Spinal cord (tissue), 10 donors: ENCODE measurements around the gene KCND3. TPM values are rescaled to one million over a fixed set of nuclear protein-coding genes. Genes with fewer than 3 reads are reported as not detected.

ENCODE experiments used
- DNase-seq, 6 donors: peaks; one replicate each; pipeline versions ENCODE4 v3.0.0 to v3.0.0-alpha.2; 2013 to 2015; ENCODE audit warnings: low spot score in 6 of 6, low read depth in 4 of 6
- H3K27ac ChIP-seq: one replicate; pipeline ENCODE4 v1.5.1; 2013; ENCODE audit warnings: low read depth, low read length, control low read depth
- H3K27me3 ChIP-seq: one replicate; pipeline ENCODE4 v1.6.1; 2013; ENCODE audit warnings: low read length; ENCODE audit not compliant: control insufficient read depth, insufficient read depth
- H3K36me3 ChIP-seq: one replicate; pipeline ENCODE4 v1.6.1; 2013; ENCODE audit warnings: low read length; ENCODE audit not compliant: control insufficient read depth, insufficient read depth
- H3K4me1 ChIP-seq: one replicate; pipeline ENCODE4 v1.6.1; 2013; ENCODE audit warnings: low read length; ENCODE audit not compliant: control insufficient read depth, insufficient read depth
- H3K4me3 ChIP-seq: one replicate; pipeline ENCODE4 v1.5.1; 2013; ENCODE audit warnings: low read depth, low read length, control low read depth
- H3K9me3 ChIP-seq: one replicate; pipeline ENCODE4 v1.6.1; 2013; ENCODE audit warnings: low read length; ENCODE audit not compliant: control insufficient read depth, insufficient read depth
- WGBS: methylation state at CpG from one replicate; pipeline ENCODE4 v1.1.5; 2013; ENCODE audit warnings: missing lambda C conversion rate; ENCODE audit not compliant: insufficient coverage; 5-methylcytosine and 5-hydroxymethylcytosine counted together
- polyA plus RNA-seq, 2 donors: library from polyadenylated mRNA; unstranded; fragments of 120-200 nt; gene quantifications; one replicate each; pipeline ENCODE4 v1.2.1, GENCODE V29; 2013; ENCODE audit not compliant: insufficient read length in 2 of 2
- total RNA-seq, 2 donors: library from RNA; depleted of rRNA in 1 of 2; stranded (reverse); fragments of 120-200 nt in 1 of 2; fragments of >200 nt in 1 of 2; gene quantifications; one replicate each; pipeline versions ENCODE4 v1.2.3 to v1.2.4, GENCODE V29; 2013 to 2014
- donor health status: healthy.

KCND3 gene
- total and polyA plus RNA-seq, 4 donors: 9.5 to 35.8 (median 23.3) TPM

GRCh38 chr1:111770916-111771315, 218.6 kb downstream of the KCND3 start:
- H3K36me3 ChIP-seq: peaks cover 8% of the 10 kb centered on the region

DNA sequence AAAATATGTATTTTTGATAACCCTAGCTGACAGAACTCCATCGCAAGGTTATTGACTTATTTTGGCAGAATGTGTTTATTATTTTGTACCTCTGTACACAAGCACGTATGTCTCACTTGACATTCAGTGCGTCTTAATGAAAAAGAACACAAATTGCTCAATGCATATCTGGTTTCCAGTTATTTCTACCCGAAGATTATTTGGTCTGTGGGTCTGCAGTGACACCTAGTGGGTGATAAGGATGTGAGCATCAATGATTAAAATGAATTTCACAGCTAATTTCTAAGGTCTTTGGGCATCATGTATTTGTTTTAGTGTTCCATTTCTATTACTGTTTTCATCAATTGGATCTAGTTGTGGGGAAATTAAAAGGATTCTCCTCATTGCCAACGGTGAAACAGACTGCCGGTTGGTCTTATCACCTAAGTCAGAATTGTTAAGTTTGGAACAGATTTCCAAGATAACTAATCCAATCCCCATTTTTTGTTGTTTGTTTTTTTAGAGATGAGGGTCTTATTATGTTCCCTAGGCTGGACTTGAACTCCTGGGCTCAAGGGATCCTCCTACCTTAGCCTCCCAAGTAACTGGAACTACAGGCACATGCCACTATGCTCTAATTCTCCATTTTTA, 219.8 kb downstream of the KCND3 start:
- H3K9me3 ChIP-seq: no peaks in the 10 kb centered on the region
- peak in 5 of 6 donors; percentile 42 to 90 (median 52) for DNase-seq
- no peak overlapping the region for H3K4me3 ChIP-seq
- H3K27ac ChIP-seq: no peak overlapping the region
- H3K4me1 ChIP-seq: no peaks in the 10 kb centered on the region
- peaks cover 7% of the 10 kb centered on the region for H3K36me3 ChIP-seq
- H3K27me3 ChIP-seq: no peaks in the 10 kb centered on the region
- no CpG with 5 or more reads among the region's 6 CpGs for WGBS

More at GRCh38 chr1:111770916-111771315, 218.6 kb downstream of the KCND3 start:
- DNase-seq: no peak
- Histone ChIP-seq H3K27me3 (no peaks in the 10 kb centered on the region), H3K4me3 (no peak overlapping the region), H3K4me1 (peaks cover 2% of the 10 kb centered on the region), H3K27ac (no peak overlapping the region), H3K9me3 (no peaks in the 10 kb centered on the region)
- WGBS: no CpG with 5 or more reads among the region's 4 CpGs

DNA sequence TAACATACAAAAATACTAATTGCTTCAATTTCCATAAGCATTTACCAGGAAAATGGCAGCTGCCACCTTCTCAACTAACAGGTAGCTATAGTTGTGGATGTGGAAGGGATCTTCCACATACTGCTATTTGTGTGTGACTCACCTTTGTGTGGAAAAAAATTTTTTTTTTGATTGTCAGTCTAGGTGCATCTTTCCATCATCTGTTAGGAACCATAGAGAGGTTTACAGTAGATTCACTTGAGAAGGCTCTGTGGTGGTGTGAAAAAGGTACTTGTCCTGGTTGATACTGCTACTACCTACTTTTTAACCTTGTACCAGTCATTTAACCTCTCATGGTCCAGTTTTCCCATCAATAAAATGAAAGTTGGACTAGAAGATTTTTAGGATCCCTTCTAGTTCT, 220.8 kb downstream of the KCND3 start:
- DNase-seq: no peak
- no peaks in the 10 kb centered on the region for H3K27me3 ChIP-seq
- no peak overlapping the region for H3K4me3 ChIP-seq
- H3K4me1 ChIP-seq: no peaks in the 10 kb centered on the region
- H3K27ac ChIP-seq: no peak overlapping the region
- H3K9me3 ChIP-seq: no peaks in the 10 kb centered on the region
- H3K36me3 ChIP-seq: peaks cover 12% of the 10 kb centered on the region

- Histone ChIP-seq H3K4me3 (no peak overlapping the region), H3K4me1 (no peaks in the 10 kb centered on the region), H3K36me3 (peaks cover 17% of the 10 kb centered on the region), H3K27ac (no peak overlapping the region), H3K27me3 (no peaks in the 10 kb centered on the region), H3K9me3 (no peaks in the 10 kb centered on the region)
- DNase-seq: no peak
Observed at GRCh38 chr1:111768023-111768422, 221.4 kb downstream of the KCND3 start.

DNA sequence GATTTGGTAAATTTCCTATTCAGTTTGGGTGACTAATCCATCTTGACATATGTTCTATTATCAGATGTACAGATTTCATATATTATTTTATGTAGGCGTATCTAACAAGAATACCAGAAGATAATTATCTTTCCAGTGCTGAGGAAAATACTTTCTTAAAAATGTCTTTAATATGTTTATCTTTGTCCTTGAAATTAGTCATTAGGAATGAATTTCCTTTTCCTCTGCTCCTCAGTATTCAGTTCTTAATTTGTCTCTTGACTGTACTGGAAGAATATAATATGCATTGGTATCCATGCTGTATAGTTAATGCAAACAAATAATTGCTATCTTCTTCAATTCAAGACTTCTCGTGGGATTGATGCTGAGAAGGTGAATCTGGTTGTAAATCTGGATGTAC, 227.1 kb downstream of the KCND3 start:
- no CpG with 5 or more reads among the region's 2 CpGs for WGBS
- no peak overlapping the region for H3K4me3 ChIP-seq
- no peaks in the 10 kb centered on the region for H3K27me3 ChIP-seq
- H3K4me1 ChIP-seq: no peaks in the 10 kb centered on the region
- no peaks in the 10 kb centered on the region for H3K9me3 ChIP-seq
- H3K27ac ChIP-seq: no peak overlapping the region
- DNase-seq: no peak
- peaks cover 17% of the 10 kb centered on the region for H3K36me3 ChIP-seq

DNA sequence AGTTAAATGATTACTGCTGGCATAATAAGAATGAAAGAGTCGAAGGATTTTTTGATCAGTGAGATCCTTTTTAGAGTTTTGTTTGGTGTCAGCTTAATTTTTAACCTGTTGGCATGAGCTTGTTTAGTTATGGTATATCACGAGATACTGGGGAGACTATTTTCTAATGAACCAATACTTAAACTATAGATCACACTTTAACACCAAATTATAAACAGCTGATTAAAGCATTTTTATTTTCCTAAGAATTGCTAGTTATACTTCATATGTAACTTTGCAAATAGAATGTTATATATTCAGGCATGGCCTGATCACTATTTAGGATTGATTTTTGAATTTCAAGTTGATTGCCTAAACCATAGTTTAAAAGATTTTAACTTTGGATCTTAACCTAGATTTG, 227.8 kb downstream of the KCND3 start:
- H3K36me3 ChIP-seq: peaks cover 17% of the 10 kb centered on the region

DNA sequence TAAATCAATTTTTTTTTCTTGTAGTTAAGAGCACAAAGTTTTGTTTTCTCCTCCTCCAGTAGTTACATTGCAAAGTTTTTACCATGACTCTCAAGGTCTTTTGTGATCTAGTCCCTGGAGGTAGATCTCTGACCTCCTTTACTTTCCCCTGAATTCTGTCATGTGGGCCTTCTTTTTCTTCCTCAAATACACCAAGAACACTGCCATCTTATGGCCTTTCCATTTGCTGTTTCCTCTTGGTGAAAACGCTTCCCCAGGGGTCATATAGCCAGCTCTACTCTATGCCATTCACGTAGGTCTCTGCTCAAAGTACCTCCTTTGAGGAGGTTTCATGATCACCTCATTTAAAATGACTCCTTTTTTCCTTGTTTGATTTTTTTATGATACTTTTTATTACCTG, 231.1 kb downstream of the KCND3 start:
- H3K27me3 ChIP-seq: no peaks in the 10 kb centered on the region
- no peaks in the 10 kb centered on the region for H3K9me3 ChIP-seq
- H3K4me3 ChIP-seq: no peak overlapping the region
- H3K36me3 ChIP-seq: peaks cover 4% of the 10 kb centered on the region
- 30% methylated on average over 1 of the region's 2 CpGs for WGBS
- H3K27ac ChIP-seq: no peak overlapping the region
- H3K4me1 ChIP-seq: peaks cover 11% of the 10 kb centered on the region
- no peak for DNase-seq

More for the DNA sequence above, 227.8 kb downstream of the KCND3 start:
- peaks cover 3% of the 10 kb centered on the region for H3K4me1 ChIP-seq
- H3K4me3 ChIP-seq: no peak overlapping the region
- H3K27ac ChIP-seq: no peak overlapping the region
- WGBS: no CpG with 5 or more reads among the region's 2 CpGs
- DNase-seq: no peak
- H3K27me3 ChIP-seq: no peaks in the 10 kb centered on the region
- H3K9me3 ChIP-seq: no peaks in the 10 kb centered on the region

- Histone ChIP-seq H3K4me1 (peaks cover 11% of the 10 kb centered on the region), H3K27me3 (no peaks in the 10 kb centered on the region), H3K36me3 (no peaks in the 10 kb centered on the region), H3K4me3 (peak overlapping the region; percentile 95), H3K27ac (peak overlapping the region; percentile 97), H3K9me3 (no peaks in the 10 kb centered on the region)
- under 1% methylated on average over 32 of the region's 35 CpGs for WGBS
- DNase-seq: no peak
Observed at GRCh38 chr1:111756124-111756513, 233.3 kb downstream of the KCND3 start.

DNA sequence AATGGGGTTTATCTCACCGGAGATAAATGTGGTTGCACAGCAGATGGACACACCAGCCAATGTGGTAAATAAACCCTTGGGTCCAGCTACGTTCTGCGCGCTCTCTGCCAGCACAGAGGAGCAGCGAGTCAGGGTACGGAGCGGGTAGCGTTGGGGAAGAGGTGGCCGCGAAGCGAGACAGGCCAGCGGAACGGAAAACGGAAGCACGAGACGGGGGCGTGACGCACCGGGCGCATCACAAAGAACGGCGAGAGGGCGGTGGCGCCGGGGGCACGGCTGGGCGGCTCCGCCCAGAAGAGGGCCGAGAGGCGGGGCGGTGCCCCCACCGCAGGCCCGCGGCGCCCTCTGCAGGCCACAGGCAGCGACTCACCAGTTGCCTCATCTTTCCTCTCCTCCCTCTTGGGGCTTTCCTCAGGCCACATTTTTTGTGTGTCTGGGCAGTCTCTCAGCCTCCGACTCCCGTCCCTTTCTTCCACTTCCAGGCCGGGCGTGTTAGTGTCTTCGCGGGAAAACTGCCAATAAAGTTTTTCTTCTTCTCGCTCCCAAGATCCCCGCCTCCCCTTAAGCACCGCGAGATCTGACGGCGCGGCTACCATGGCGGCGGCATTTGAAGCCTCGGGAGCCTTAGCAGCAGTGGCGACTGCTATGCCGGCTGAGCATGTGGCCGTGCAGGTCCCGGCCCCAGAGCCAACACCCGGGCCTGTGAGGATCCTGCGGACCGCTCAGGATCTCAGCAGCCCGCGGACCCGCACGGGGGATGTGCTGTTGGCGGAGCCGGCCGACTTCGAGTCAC, 233.9 kb downstream of the KCND3 start, which contains the start of gene DDX20:
Gene DDX20, plus strand, starts transcription at position 571 of the 793 bp plus-strand sequence. Its CDS starts 24 bp downstream, at position 595.
- Histone ChIP-seq H3K36me3 (no peaks in the 10 kb centered on the region), H3K9me3 (no peaks in the 10 kb centered on the region), H3K4me1 (peaks cover 11% of the 10 kb centered on the region), H3K27me3 (no peaks in the 10 kb centered on the region), H3K4me3 (peak within 1 kb of the TSS; percentile 95), H3K27ac (peak within 1 kb of the TSS; percentile 97)
- peak; percentile 87 to 99 (median 95) for DNase-seq
- WGBS: under 1% methylated on average over 67 of the region's 67 CpGs

DNA sequence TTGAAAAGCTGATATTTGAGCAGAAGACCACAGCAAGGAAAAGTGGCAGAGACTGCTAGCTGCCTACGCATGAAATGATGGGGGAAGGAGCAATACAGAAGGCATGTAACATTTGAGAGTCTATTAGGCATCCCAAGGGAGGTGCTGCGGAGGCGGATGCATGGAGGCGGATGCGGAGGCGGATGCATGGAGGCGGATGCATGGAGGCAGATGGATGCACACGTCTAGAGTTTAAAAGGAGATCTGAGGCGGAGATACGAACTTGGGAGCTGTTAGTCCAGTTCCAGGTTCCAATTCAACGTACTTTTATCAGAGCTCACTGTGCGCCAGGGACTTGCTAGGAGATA, 234.5 kb downstream of the KCND3 start:
- H3K27me3 ChIP-seq: no peaks in the 10 kb centered on the region
- under 1% methylated on average over 12 of the region's 12 CpGs for WGBS
- H3K36me3 ChIP-seq: no peaks in the 10 kb centered on the region
- DNase-seq: peak in 4 of 6 donors; percentile 42 to 96 (median 50)
- peak overlapping the region; percentile 95 for H3K4me3 ChIP-seq
- H3K9me3 ChIP-seq: no peaks in the 10 kb centered on the region
- H3K4me1 ChIP-seq: peaks cover 11% of the 10 kb centered on the region
- H3K27ac ChIP-seq: peak overlapping the region; percentile 97
